Right ventricle myocardium inferior (tissue), 1 donor: ENCODE measurements around the gene PIP5K1B. TPM values are rescaled to one million over a fixed set of nuclear protein-coding genes. Genes with fewer than 3 reads are reported as not detected.
"Not testable (repeated sequence)": the region's sequence is repeated elsewhere in the genome, so short reads cannot be mapped to it uniquely, and the experiment has no call there.

Experiments used
- ATAC-seq: fragments of 200-7000 bp; cut with Tn5 transposase; one replicate; pipeline ENCODE4 v1.9.1; 2020; ENCODE audit warnings: mild to moderate bottlenecking, moderate library complexity
- DNase-seq: peaks from one replicate; pipeline ENCODE4 v3.0.0; 2021; ENCODE audit errors: missing footprints
- intact Hi-C: fragments of 100-400 bp; cut with DNase I; formaldehyde crosslinking; loops from one replicate; pipeline ENCODE4 v1.11.0; 2022
- total RNA-seq: library from RNA; stranded (reverse); fragmentation: NEBNext Ultra II Directional; extraction: Animal tissue kit (Norgen Biotek cat#: 25700); gene quantifications from one replicate; pipeline ENCODE4 v1.2.1, GENCODE V29; 2021
- donor health status: DM: no; HTN: yes; CAD: no; lungs with severe emphysema.

The PIP5K1B gene
- total RNA-seq, 1 donor from 2014 or later: 60.6 TPM

- DNase-seq (no peak), ATAC-seq (no peak)
- intact Hi-C loops: no loop called here
Measured at GRCh38 chr9:69040646-69041045, 335.6 kb downstream of the PIP5K1B start.

- no peak for DNase-seq
- intact Hi-C loops: no loop called here
- ATAC-seq: peak; percentile 35
Measured at GRCh38 chr9:69044240-69045219, 339.5 kb downstream of the PIP5K1B start.

GRCh38 chr9:69045821-69046220 lies 340.8 kb downstream of the PIP5K1B start:
- no peak for ATAC-seq

GRCh38 chr9:69046723-69047122 lies 341.7 kb downstream of the PIP5K1B start:
- peak; percentile 62 for ATAC-seq

More at GRCh38 chr9:69045821-69046220, 340.8 kb downstream of the PIP5K1B start:
- DNase-seq: no peak
- intact Hi-C loops: no loop called here

GRCh38 chr9:69047371-69047770 lies 342.3 kb downstream of the PIP5K1B start:
- intact Hi-C loops: no loop called here
- ATAC-seq: no peak
- DNase-seq: no peak

More at GRCh38 chr9:69046723-69047122, 341.7 kb downstream of the PIP5K1B start:
- no peak for DNase-seq
- intact Hi-C loops: no loop called here

- DNase-seq (no peak), ATAC-seq (no peak)
- intact Hi-C loops: no loop called here
Measured at GRCh38 chr9:69049094-69049493, 344.1 kb downstream of the PIP5K1B start.

GRCh38 chr9:69050936-69051335 lies 345.9 kb downstream of the PIP5K1B start:
- not testable (repeated sequence) for ATAC-seq, DNase-seq
- intact Hi-C loops: loop anchor here (10.0 kb wide), 1 partner anchor 494 kb away; no protein-coding TSS in a partner anchor

- ATAC-seq: no peak
- intact Hi-C loops: loop anchor here (1.0 to 10.0 kb wide), 3 partner anchors 68 to 490 kb away; no protein-coding TSS in a partner anchor
Measured at GRCh38 chr9:69054989-69055388, 349.9 kb downstream of the PIP5K1B start.

GRCh38 chr9:69056191-69056815 lies 351.3 kb downstream of the PIP5K1B start:
- intact Hi-C loops: loop anchor here (10.0 kb wide), 1 partner anchor 488 kb away; no protein-coding TSS in a partner anchor
- ATAC-seq (no peak), DNase-seq (no peak)

More at GRCh38 chr9:69054989-69055388, 349.9 kb downstream of the PIP5K1B start:
- DNase-seq: no peak

- no peak for DNase-seq
- ATAC-seq: no peak
- intact Hi-C loops: loop anchor here (10.0 kb wide), 1 partner anchor 487 kb away; no protein-coding TSS in a partner anchor
Measured at GRCh38 chr9:69058101-69058500, 353.1 kb downstream of the PIP5K1B start.

Other genes with a start within 250 kb of the PIP5K1B start
- not detected for gene TMEM252, start 164.4 kb upstream of the PIP5K1B start, total RNA-seq